ENCODE measurements around the gene RASL12.
"Not testable (repeated sequence)": the region's sequence is repeated elsewhere in the genome, so short reads cannot be mapped to it uniquely, and the experiment has no call there.

DNA sequence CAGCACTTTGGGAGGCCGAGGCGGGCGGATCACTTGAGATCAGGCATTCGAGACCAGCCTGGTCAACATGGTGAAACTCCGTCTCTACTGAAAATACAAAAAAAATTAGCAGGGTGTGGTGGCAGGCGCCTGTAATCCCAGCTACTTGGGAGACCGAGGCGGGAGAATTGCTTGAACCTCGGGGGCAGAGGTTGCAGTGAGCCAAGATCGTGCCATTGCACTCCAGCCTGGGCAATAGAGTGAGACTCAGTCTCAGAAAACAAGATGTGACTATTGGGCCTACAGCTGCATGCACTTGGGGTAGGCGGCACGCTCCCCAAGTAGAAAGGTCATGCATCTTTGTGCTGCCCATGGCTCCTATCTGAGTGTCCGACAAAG, 26.0 kb upstream of the RASL12 start:
- TF ChIP-seq, protein P1, sequence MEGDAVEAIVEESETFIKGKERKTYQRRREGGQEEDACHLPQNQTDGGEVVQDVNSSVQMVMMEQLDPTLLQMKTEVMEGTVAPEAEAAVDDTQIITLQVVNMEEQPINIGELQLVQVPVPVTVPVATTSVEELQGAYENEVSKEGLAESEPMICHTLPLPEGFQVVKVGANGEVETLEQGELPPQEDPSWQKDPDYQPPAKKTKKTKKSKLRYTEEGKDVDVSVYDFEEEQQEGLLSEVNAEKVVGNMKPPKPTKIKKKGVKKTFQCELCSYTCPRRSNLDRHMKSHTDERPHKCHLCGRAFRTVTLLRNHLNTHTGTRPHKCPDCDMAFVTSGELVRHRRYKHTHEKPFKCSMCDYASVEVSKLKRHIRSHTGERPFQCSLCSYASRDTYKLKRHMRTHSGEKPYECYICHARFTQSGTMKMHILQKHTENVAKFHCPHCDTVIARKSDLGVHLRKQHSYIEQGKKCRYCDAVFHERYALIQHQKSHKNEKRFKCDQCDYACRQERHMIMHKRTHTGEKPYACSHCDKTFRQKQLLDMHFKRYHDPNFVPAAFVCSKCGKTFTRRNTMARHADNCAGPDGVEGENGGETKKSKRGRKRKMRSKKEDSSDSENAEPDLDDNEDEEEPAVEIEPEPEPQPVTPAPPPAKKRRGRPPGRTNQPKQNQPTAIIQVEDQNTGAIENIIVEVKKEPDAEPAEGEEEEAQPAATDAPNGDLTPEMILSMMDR (IDR thresholded peaks at IDR 0.05): not testable (repeated sequence)
- TF ChIP-seq POLR2A (IDR thresholded peaks at IDR 0.05): not testable (repeated sequence)
